DMS153 treated with DMSO at 0.1 percent for 48 hours (cell line): ENCODE measurements around the gene KLHL22.
"Not testable (repeated sequence)": the region's sequence is repeated elsewhere in the genome, so short reads cannot be mapped to it uniquely, and the experiment has no call there.

Source experiments
- DNase-seq: peaks from one replicate; lab custom pipeline; 2025; ENCODE audit not compliant: unreplicated experiment; lab: John Stamatoyannopoulos, UW

The KLHL22 gene

GRCh38 chr22:20451129-20451778 lies 44.3 kb downstream of the KLHL22 start:
- not testable (repeated sequence) for DNase-seq

- no peak for DNase-seq
Measured at GRCh38 chr22:20450551-20450906, 45.1 kb downstream of the KLHL22 start.

GRCh38 chr22:20449819-20450550 lies 45.6 kb downstream of the KLHL22 start:
- DNase-seq = no peak

- no peak for DNase-seq
Measured at GRCh38 chr22:20448630-20449029, 47.0 kb downstream of the KLHL22 start.

GRCh38 chr22:20446383-20446970 lies 49.1 kb downstream of the KLHL22 start:
- DNase-seq = no peak

GRCh38 chr22:20444325-20444724 lies 51.3 kb downstream of the KLHL22 start:
- no peak for DNase-seq

- DNase-seq = no peak
Measured at GRCh38 chr22:20442485-20443284, 52.9 kb downstream of the KLHL22 start.

GRCh38 chr22:20441631-20442484 lies 53.7 kb downstream of the KLHL22 start:
- no peak for DNase-seq

- no peak for DNase-seq
Measured at GRCh38 chr22:20440637-20441591, 54.7 kb downstream of the KLHL22 start.

GRCh38 chr22:20439928-20440575 lies 55.5 kb downstream of the KLHL22 start:
- DNase-seq = no peak

- no peak for DNase-seq
Measured at GRCh38 chr22:20439556-20439927, 56.1 kb downstream of the KLHL22 start.

GRCh38 chr22:20438678-20439492 lies 56.7 kb downstream of the KLHL22 start:
- DNase-seq = no peak

- DNase-seq = no peak
Measured at GRCh38 chr22:20438427-20438677, 57.2 kb downstream of the KLHL22 start.

- no peak for DNase-seq
Measured at GRCh38 chr22:20437613-20438426, 57.8 kb downstream of the KLHL22 start, which contains the start of gene SCARF2. TSS of gene SCARF2 (minus strand) at chr22:20437825. CDS start at chr22:20437754, 71 bp downstream.

GRCh38 chr22:20436768-20437612 lies 58.6 kb downstream of the KLHL22 start:
- no peak for DNase-seq

- no peak for DNase-seq
Measured at GRCh38 chr22:20436307-20436767, 59.3 kb downstream of the KLHL22 start.
